OCI-LY7 (cell line): ENCODE results near the gene HYKK. TPM values are rescaled to one million over a fixed set of nuclear protein-coding genes. Genes with fewer than 3 reads are reported as not detected.

Experiments
- BruUV-seq: library from RNA; stranded (reverse); fragments of 400-500 nt; replicated peaks from 2 replicates; lab custom pipeline; 2021; lab: Mats Ljungman, UMichigan
- CTCF ChIA-PET: fragments of 300-600 bp; sonication (Branson Sonifier 250); formaldehyde crosslinking; loops from one replicate; lab custom pipeline; 2022; ENCODE audit warnings: antibody characterized with exemption; ENCODE audit not compliant: unreplicated experiment; lab: Charles Lee
- POLR2A ChIA-PET: fragments of 300-600 bp; sonication (Branson Sonifier 250); formaldehyde crosslinking; loops from one replicate; lab custom pipeline; 2022; ENCODE audit warnings: antibody characterized with exemption; lab: Charles Lee
- DNase-seq: peaks from one replicate; pipeline ENCODE4 v3.0.0-alpha.2; 2015; ENCODE audit warnings: low spot score
- H2AFZ ChIP-seq: fragments of 200-600 bp; sonication (generic), shearing (Covaris generic); 2 replicates; pipeline ENCODE4 v1.6.1; 2014; ENCODE audit warnings: mild to moderate bottlenecking, antibody characterized with exemption, low read length, moderate library complexity
- H3K27ac ChIP-seq: fragments of 200-600 bp; sonication (generic); 2 replicates; pipeline ENCODE4 v1.5.1; 2014; ENCODE audit warnings: mixed run types, low read depth, mild to moderate bottlenecking, moderate library complexity, low read length, inconsistent platforms; ENCODE audit not compliant: poor library complexity, severe bottlenecking
- H3K36me3 ChIP-seq: fragments of 200-600 bp; sonication (generic); 2 replicates; pipeline ENCODE4 v1.6.1; 2014; ENCODE audit warnings: mild to moderate bottlenecking, antibody characterized with exemption, low read length, moderate library complexity, mixed read lengths; ENCODE audit not compliant: insufficient read depth
- H3K4me1 ChIP-seq: fragments of 200-600 bp; sonication (generic); 2 replicates; pipeline ENCODE4 v1.5.1; 2014; ENCODE audit warnings: mild to moderate bottlenecking, low read length; ENCODE audit not compliant: insufficient read depth, poor library complexity, severe bottlenecking
- H3K4me2 ChIP-seq: fragments of 200-600 bp; sonication (generic); 2 replicates; pipeline ENCODE4 v1.6.1; 2014; ENCODE audit warnings: mild to moderate bottlenecking, low read length
- H3K4me3 ChIP-seq: fragments of 200-600 bp; sonication (generic); 2 replicates; pipeline ENCODE4 v1.5.1; 2014; ENCODE audit warnings: mild to moderate bottlenecking, low read depth, low read length; ENCODE audit not compliant: poor library complexity, severe bottlenecking
- H3K79me2 ChIP-seq: fragments of 200-600 bp; sonication (generic); 2 replicates; pipeline ENCODE4 v1.6.1; 2016; ENCODE audit warnings: low read depth, mild to moderate bottlenecking, low read length, moderate library complexity, mixed read lengths; ENCODE audit not compliant: insufficient read depth
- H3K9me2 ChIP-seq: fragments of 200-600 bp; sonication (generic); 2 replicates; pipeline ENCODE4 v1.6.1; 2016; ENCODE audit warnings: mild to moderate bottlenecking, low read length, mixed read lengths; ENCODE audit not compliant: insufficient read depth
- H3K9me3 ChIP-seq: fragments of 200-600 bp; sonication (generic); 2 replicates; pipeline ENCODE4 v1.6.1; 2014; ENCODE audit warnings: mild to moderate bottlenecking, mixed run types, low read length, mixed read lengths
- H4K20me1 ChIP-seq: fragments of 200-600 bp; sonication (generic); 2 replicates; pipeline ENCODE4 v1.6.1; 2014; ENCODE audit warnings: mild to moderate bottlenecking, antibody characterized with exemption, low read length, moderate library complexity, mixed read lengths; ENCODE audit not compliant: insufficient read depth
- CTCF ChIP-seq: fragments of 200-600 bp; sonication (generic); conservative IDR thresholded peaks from 2 replicates; pipeline ENCODE4 v1.5.1; 2014; ENCODE audit warnings: mild to moderate bottlenecking, antibody characterized with exemption, low read length, moderate library complexity, mixed read lengths
- EZH2phosphoT487 ChIP-seq: fragments of 200-600 bp; sonication (generic); IDR thresholded peaks from 2 replicates; pipeline ENCODE4 v1.6.1; 2018; ENCODE audit warnings: low read depth, borderline replicate concordance, mild to moderate bottlenecking, mixed run types, antibody characterized with exemption, low read length, moderate library complexity, mixed read lengths
- intact Hi-C: fragments of 100-400 bp; cut with micrococcal nuclease; formaldehyde crosslinking; loops from one replicate; pipeline ENCODE4 v1.10.0; 2022; ENCODE audit not compliant: unreplicated experiment
- total RNA-seq, 2 experiments: library from RNA; depleted of rRNA in 1 of 2; stranded (reverse); fragments of >200 nt in 1 of 2; shearing (Covaris generic) in 1 of 2; gene quantifications; 2 replicates each; pipeline ENCODE4 v1.2.3, GENCODE V29; 2014 to 2022

The HYKK gene
- total RNA-seq, 2 experiments from 2014 or later, result 0.40 TPM; not detected in 1

- CTCF ChIA-PET, result no interaction called here
These were observed 5.5 kb upstream of the HYKK start for GRCh38 chr15:78501857-78502256.

GRCh38 chr15:78502641-78503040, 4.7 kb upstream of the HYKK start:
- ChIA-PET CTCF (no interaction called here), POLR2A (interaction anchor here (1.2 kb wide), 1 partner anchor 9 kb away, joined by 4 read pairs; no protein-coding TSS in a partner anchor)
- no peak for DNase-seq

More at GRCh38 chr15:78501857-78502256, 5.5 kb upstream of the HYKK start:
- H3K9me3 ChIP-seq, result no peaks in the 10 kb centered on the region
- TF ChIP-seq EZH2phosphoT487 (no peak), CTCF (no peak)
- no peaks in the 10 kb centered on the region for H3K4me1 ChIP-seq
- no peaks in the 10 kb centered on the region for H4K20me1 ChIP-seq
- no peak overlapping the region for H3K4me3 ChIP-seq
- peaks cover 54% of the 10 kb centered on the region for H3K36me3 ChIP-seq
- no peak for DNase-seq
- H3K9me2 ChIP-seq, result no peaks in the 10 kb centered on the region
- intact Hi-C loops, result no loop called here
- H3K4me2 ChIP-seq, result no peak overlapping the region
- H3K27ac ChIP-seq, result no peak overlapping the region
- H2AFZ ChIP-seq, result no peak overlapping the region
- no peaks in the 10 kb centered on the region for H3K79me2 ChIP-seq
- BruUV-seq, result no TSS peak
- POLR2A ChIA-PET, result interaction anchor here (1.2 kb wide), 1 partner anchor 8 kb away, joined by 4 read pairs; no protein-coding TSS in a partner anchor

More at GRCh38 chr15:78502641-78503040, 4.7 kb upstream of the HYKK start:
- H3K27ac ChIP-seq, result no peak overlapping the region
- no peak overlapping the region for H2AFZ ChIP-seq
- no peak for TF ChIP-seq CTCF
- no peak for TF ChIP-seq EZH2phosphoT487
- H3K36me3 ChIP-seq, result peaks cover 46% of the 10 kb centered on the region
- intact Hi-C loops, result no loop called here
- no peaks in the 10 kb centered on the region for H3K4me1 ChIP-seq
- H3K4me3 ChIP-seq, result no peak overlapping the region
- H3K4me2 ChIP-seq, result no peak overlapping the region
- no peaks in the 10 kb centered on the region for H3K9me3 ChIP-seq
- BruUV-seq, result no TSS peak
- no peaks in the 10 kb centered on the region for H3K9me2 ChIP-seq
- H3K79me2 ChIP-seq, result no peaks in the 10 kb centered on the region
- no peaks in the 10 kb centered on the region for H4K20me1 ChIP-seq
